KMS-11 (cell line): ENCODE measurements around the gene FAM107A.

Experiments
- H2AFZ ChIP-seq: fragments of 200-600 bp; sonication (generic); 2 replicates; pipeline ENCODE4 v1.6.1; 2016; ENCODE audit warnings: antibody characterized with exemption, mixed run types, low read depth
- H3K27ac ChIP-seq: fragments of 200-600 bp; sonication (generic); 2 replicates; pipeline ENCODE4 v1.6.1; 2016; ENCODE audit warnings: mild to moderate bottlenecking, mixed run types
- H3K27me3 ChIP-seq: fragments of 200-600 bp; sonication (generic); 2 replicates; pipeline ENCODE4 v1.6.1; 2017; ENCODE audit warnings: mild to moderate bottlenecking, low read depth, mixed run types, moderate library complexity; ENCODE audit not compliant: insufficient read depth
- H3K36me3 ChIP-seq: fragments of 200-600 bp; sonication (generic); 2 replicates; pipeline ENCODE4 v1.6.1; 2017; ENCODE audit warnings: mild to moderate bottlenecking, mixed run types; ENCODE audit not compliant: insufficient read depth
- H3K4me1 ChIP-seq: fragments of 200-600 bp; sonication (generic); 2 replicates; pipeline ENCODE4 v1.6.1; 2016; ENCODE audit warnings: mild to moderate bottlenecking, low read depth, mixed run types; ENCODE audit not compliant: poor library complexity, severe bottlenecking
- H3K4me2 ChIP-seq: fragments of 200-600 bp; sonication (generic); 2 replicates; pipeline ENCODE4 v1.7.0; 2016; ENCODE audit warnings: mild to moderate bottlenecking, mixed run types
- H3K4me3 ChIP-seq: fragments of 200-600 bp; sonication (generic); IDR thresholded peaks from 2 replicates; pipeline ENCODE4 v1.6.1; 2017; ENCODE audit warnings: low read depth, low read length, mixed read lengths; ENCODE audit not compliant: insufficient read depth
- H3K79me2 ChIP-seq: fragments of 200-600 bp; sonication (generic); 2 replicates; pipeline ENCODE4 v1.6.1; 2016; ENCODE audit warnings: low read depth, mixed run types; ENCODE audit not compliant: insufficient read depth
- H3K9ac ChIP-seq: fragments of 200-600 bp; sonication (generic); 2 replicates; pipeline ENCODE4 v1.6.1; 2016; ENCODE audit warnings: mild to moderate bottlenecking, mixed run types
- H4K20me1 ChIP-seq: fragments of 200-600 bp; sonication (generic); 2 replicates; pipeline ENCODE4 v1.6.1; 2016; ENCODE audit warnings: mild to moderate bottlenecking, mixed run types; ENCODE audit not compliant: insufficient read depth
- CTCF ChIP-seq: fragments of 200-600 bp; sonication (generic); conservative IDR thresholded peaks from 2 replicates; pipeline ENCODE4 v1.6.1; 2017; ENCODE audit warnings: low read depth, mild to moderate bottlenecking, antibody characterized with exemption, low read length, moderate library complexity, mixed read lengths

Gene FAM107A

GRCh38 chr3:58578873-58579272 is 1.7 kb upstream of the FAM107A start:
- no peak for TF ChIP-seq CTCF
- Histone ChIP-seq H3K4me3 (no peak overlapping the region), H2AFZ (no peak overlapping the region)

GRCh38 chr3:58576716-58577115 is 475 bp downstream of the FAM107A start:
- Histone ChIP-seq H3K4me2 (no peak overlapping the region), H3K27ac (no peak overlapping the region), H3K9ac (no peak overlapping the region), H3K4me1 (no peaks in the 10 kb centered on the region), H4K20me1 (no peaks in the 10 kb centered on the region), H2AFZ (no peak overlapping the region), H3K36me3 (no peaks in the 10 kb centered on the region), H3K79me2 (no peaks in the 10 kb centered on the region), H3K4me3 (no peak overlapping the region), H3K27me3 (no peaks in the 10 kb centered on the region)
- no peak for TF ChIP-seq CTCF

More at GRCh38 chr3:58578873-58579272, 1.7 kb upstream of the FAM107A start:
- no peaks in the 10 kb centered on the region for H3K79me2 ChIP-seq
- no peaks in the 10 kb centered on the region for H3K27me3 ChIP-seq
- H3K9ac ChIP-seq, result no peak overlapping the region
- no peaks in the 10 kb centered on the region for H3K36me3 ChIP-seq
- H4K20me1 ChIP-seq, result no peaks in the 10 kb centered on the region
- no peak overlapping the region for H3K27ac ChIP-seq
- H3K4me2 ChIP-seq, result no peak overlapping the region
- no peaks in the 10 kb centered on the region for H3K4me1 ChIP-seq

- H4K20me1 ChIP-seq, result no peaks in the 10 kb centered on the region
- H3K9ac ChIP-seq, result no peak overlapping the region
- H3K4me2 ChIP-seq, result no peak overlapping the region
- no peaks in the 10 kb centered on the region for H3K27me3 ChIP-seq
- no peaks in the 10 kb centered on the region for H3K4me1 ChIP-seq
- no peak overlapping the region for H2AFZ ChIP-seq
- no peaks in the 10 kb centered on the region for H3K36me3 ChIP-seq
- no peak overlapping the region for H3K27ac ChIP-seq
- H3K4me3 ChIP-seq, result no peak overlapping the region
- no peaks in the 10 kb centered on the region for H3K79me2 ChIP-seq
- TF ChIP-seq CTCF, result no peak
Measured at GRCh38 chr3:58575971-58576652, 1.1 kb downstream of the FAM107A start.

GRCh38 chr3:58574682-58575081 is 2.5 kb downstream of the FAM107A start:
- Histone ChIP-seq H3K27ac (no peak overlapping the region), H3K27me3 (no peaks in the 10 kb centered on the region), H3K4me1 (no peaks in the 10 kb centered on the region), H3K4me2 (no peak overlapping the region), H3K79me2 (no peaks in the 10 kb centered on the region), H2AFZ (no peak overlapping the region), H4K20me1 (no peaks in the 10 kb centered on the region), H3K36me3 (no peaks in the 10 kb centered on the region), H3K9ac (no peak overlapping the region), H3K4me3 (no peak overlapping the region)
- TF ChIP-seq CTCF, result no peak
